SK-N-SH treated with all-trans-retinoic acid at 6 μM for 48 hours (cell line): ENCODE results near the gene SERPINF2.
"Not testable (repeated sequence)": the region's sequence is repeated elsewhere in the genome, so short reads cannot be mapped to it uniquely, and the experiment has no call there.

ENCODE experiments used
- BACH2 ChIP-seq: fragments of 250-450 bp; sonication (Bioruptor Pico); IDR thresholded peaks from 2 replicates; pipeline ENCODE4 v1.9.0; 2021; ENCODE audit warnings: mild to moderate bottlenecking, borderline replicate concordance
- SNAI2 ChIP-seq: fragments of 250-450 bp; sonication (Bioruptor Pico); IDR thresholded peaks from 2 replicates; pipeline ENCODE4 v1.5.0; 2020; ENCODE audit warnings: mild to moderate bottlenecking, moderate library complexity
- ZFP3 ChIP-seq: fragments of 250-450 bp; sonication (Bioruptor Pico); IDR thresholded peaks from 2 replicates; pipeline ENCODE4 v1.5.0; 2020; ENCODE audit warnings: mild to moderate bottlenecking, moderate library complexity
- ZFP30 ChIP-seq: fragments of 450-650 bp; formaldehyde crosslinking; IDR thresholded peaks from 2 replicates; pipeline ENCODE4 v1.5.0; 2022; ENCODE audit warnings: mild to moderate bottlenecking, moderate library complexity
- ZNF565 ChIP-seq: fragments of 450-650 bp; formaldehyde crosslinking; conservative IDR thresholded peaks from 2 replicates; pipeline ENCODE4 v1.5.0; 2020; ENCODE audit warnings: low read depth, mild to moderate bottlenecking, moderate library complexity
- TF ChIP-seq, protein P1 (sequence below): fragments of 250-450 bp; sonication (Bioruptor Pico); IDR thresholded peaks from 2 replicates; pipeline ENCODE4 v1.8.0; 2020; ENCODE audit warnings: mild to moderate bottlenecking, moderate library complexity, borderline replicate concordance
- TF ChIP-seq, protein P2 (sequence below): fragments of 250-450 bp; sonication (Bioruptor Pico); IDR thresholded peaks from 2 replicates; pipeline ENCODE4 v1.8.0; 2021; ENCODE audit warnings: low read depth, mild to moderate bottlenecking, moderate library complexity, borderline replicate concordance
- TF ChIP-seq, protein P3 (sequence below): fragments of 250-450 bp; sonication (Bioruptor Pico); IDR thresholded peaks from 2 replicates; pipeline ENCODE4 v1.5.0; 2020; ENCODE audit warnings: mild to moderate bottlenecking, moderate library complexity

DNA sequence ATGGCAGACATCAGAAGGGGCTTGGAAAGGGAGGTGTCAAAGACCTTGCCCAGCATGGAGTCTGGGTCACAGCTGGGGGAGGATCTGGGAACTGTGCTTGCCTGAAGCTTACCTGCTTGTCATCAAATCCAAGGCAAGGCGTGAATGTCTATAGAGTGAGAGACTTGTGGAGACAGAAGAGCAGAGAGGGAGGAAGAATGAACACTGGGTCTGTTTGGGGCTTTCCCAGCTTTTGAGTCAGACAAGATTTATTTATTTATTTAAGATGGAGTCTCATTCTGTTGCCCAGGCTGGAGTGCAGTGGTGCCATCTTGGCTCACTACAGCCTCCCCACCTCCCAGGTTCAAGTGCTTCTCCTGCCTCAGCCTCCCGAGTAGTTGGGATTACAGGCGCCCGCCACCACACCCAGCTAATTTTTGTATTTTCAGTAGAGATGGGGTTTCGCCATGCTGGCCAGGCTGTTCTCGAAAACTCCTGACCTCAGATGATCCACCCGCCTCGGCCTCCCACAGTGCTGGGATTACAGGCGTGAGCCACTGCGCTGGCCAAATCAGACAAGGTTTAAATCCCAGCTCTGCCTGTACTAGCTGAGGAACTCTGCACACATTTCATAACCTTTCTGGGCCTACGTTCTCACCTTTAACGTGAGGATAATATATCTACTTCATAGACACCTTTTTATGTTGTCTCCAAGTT, 30.5 kb downstream of the SERPINF2 start:
- not testable (repeated sequence) for TF ChIP-seq ZFP30 (CRISPR knock-in tag); BACH2; SNAI2; ZFP3; ZNF565 (CRISPR knock-in tag)
- TF ChIP-seq, protein P1, sequence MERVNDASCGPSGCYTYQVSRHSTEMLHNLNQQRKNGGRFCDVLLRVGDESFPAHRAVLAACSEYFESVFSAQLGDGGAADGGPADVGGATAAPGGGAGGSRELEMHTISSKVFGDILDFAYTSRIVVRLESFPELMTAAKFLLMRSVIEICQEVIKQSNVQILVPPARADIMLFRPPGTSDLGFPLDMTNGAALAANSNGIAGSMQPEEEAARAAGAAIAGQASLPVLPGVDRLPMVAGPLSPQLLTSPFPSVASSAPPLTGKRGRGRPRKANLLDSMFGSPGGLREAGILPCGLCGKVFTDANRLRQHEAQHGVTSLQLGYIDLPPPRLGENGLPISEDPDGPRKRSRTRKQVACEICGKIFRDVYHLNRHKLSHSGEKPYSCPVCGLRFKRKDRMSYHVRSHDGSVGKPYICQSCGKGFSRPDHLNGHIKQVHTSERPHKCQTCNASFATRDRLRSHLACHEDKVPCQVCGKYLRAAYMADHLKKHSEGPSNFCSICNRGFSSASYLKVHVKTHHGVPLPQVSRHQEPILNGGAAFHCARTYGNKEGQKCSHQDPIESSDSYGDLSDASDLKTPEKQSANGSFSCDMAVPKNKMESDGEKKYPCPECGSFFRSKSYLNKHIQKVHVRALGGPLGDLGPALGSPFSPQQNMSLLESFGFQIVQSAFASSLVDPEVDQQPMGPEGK (CRISPR knock-in tag): not testable (repeated sequence)
- TF ChIP-seq, protein P2, sequence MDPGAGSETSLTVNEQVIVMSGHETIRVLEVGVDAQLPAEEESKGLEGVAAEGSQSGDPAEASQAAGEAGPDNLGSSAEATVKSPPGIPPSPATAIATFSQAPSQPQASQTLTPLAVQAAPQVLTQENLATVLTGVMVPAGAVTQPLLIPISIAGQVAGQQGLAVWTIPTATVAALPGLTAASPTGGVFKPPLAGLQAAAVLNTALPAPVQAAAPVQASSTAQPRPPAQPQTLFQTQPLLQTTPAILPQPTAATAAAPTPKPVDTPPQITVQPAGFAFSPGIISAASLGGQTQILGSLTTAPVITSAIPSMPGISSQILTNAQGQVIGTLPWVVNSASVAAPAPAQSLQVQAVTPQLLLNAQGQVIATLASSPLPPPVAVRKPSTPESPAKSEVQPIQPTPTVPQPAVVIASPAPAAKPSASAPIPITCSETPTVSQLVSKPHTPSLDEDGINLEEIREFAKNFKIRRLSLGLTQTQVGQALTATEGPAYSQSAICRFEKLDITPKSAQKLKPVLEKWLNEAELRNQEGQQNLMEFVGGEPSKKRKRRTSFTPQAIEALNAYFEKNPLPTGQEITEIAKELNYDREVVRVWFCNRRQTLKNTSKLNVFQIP (CRISPR knock-in tag): not testable (repeated sequence)
- TF ChIP-seq, protein P3, sequence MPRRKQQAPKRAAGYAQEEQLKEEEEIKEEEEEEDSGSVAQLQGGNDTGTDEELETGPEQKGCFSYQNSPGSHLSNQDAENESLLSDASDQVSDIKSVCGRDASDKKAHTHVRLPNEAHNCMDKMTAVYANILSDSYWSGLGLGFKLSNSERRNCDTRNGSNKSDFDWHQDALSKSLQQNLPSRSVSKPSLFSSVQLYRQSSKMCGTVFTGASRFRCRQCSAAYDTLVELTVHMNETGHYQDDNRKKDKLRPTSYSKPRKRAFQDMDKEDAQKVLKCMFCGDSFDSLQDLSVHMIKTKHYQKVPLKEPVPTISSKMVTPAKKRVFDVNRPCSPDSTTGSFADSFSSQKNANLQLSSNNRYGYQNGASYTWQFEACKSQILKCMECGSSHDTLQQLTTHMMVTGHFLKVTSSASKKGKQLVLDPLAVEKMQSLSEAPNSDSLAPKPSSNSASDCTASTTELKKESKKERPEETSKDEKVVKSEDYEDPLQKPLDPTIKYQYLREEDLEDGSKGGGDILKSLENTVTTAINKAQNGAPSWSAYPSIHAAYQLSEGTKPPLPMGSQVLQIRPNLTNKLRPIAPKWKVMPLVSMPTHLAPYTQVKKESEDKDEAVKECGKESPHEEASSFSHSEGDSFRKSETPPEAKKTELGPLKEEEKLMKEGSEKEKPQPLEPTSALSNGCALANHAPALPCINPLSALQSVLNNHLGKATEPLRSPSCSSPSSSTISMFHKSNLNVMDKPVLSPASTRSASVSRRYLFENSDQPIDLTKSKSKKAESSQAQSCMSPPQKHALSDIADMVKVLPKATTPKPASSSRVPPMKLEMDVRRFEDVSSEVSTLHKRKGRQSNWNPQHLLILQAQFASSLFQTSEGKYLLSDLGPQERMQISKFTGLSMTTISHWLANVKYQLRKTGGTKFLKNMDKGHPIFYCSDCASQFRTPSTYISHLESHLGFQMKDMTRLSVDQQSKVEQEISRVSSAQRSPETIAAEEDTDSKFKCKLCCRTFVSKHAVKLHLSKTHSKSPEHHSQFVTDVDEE: not testable (repeated sequence)
